GM18508 (cell line): ENCODE data around the gene SLC22A16.

Experiments used
- ATAC-seq: cut with Tn5 transposase; IDR thresholded peaks from one replicate; pipeline ENCODE4 v1.9.1; 2021; ENCODE audit warnings: moderate number of reproducible peaks; ENCODE audit not compliant: insufficient read depth, unreplicated experiment

Gene SLC22A16

DNA sequence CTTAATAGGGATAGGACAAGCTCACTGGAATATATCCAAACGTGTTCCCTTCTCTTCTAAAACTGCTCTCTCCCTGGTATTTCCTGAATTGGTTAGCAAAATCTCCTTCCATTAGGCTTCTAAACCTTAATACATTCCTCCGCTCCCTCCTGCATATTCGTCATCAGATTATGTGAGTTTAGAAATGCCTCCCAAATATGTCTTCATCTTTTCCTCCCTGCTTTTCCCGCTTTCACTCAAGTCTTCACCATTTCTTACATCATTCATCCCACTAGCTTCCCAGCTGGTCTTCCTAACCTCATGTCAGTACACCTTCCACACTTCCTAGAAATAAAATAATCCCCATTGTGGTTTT, 26.9 kb downstream of the SLC22A16 start:
- ATAC-seq, result no peak

DNA sequence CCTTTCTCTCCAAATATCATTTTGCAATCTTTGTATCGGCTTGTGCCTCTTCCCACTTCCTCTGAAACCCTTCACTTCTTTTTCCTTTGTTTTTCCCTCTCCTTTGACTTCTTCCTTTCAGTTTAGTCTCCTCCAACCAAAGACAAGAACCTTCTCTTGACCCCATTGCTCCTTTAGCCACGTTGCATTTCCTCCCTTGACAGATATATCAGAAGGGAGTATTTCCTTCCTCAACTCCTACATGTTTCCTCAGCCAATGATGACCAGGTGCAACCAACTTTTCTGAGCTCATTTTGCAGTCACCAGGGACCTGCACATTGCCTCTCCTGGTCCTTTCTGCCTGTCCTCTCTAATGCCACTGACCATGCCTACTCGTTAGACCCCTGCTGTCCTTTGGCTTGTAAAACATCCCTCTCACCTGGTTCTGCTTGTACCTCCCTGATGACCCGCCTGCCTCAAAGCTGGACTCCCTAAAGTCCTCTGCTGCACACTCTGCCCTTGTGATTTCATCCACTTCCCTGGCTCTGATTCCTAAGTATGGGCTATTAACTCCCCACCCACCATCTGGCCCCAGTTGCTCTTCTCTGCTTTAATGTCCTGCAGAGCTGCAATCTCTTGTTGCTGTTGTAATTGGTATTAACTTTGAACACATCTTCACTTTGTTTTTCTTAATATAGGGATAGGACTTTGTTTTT, 27.4 kb downstream of the SLC22A16 start:
- ATAC-seq, result no peak

DNA sequence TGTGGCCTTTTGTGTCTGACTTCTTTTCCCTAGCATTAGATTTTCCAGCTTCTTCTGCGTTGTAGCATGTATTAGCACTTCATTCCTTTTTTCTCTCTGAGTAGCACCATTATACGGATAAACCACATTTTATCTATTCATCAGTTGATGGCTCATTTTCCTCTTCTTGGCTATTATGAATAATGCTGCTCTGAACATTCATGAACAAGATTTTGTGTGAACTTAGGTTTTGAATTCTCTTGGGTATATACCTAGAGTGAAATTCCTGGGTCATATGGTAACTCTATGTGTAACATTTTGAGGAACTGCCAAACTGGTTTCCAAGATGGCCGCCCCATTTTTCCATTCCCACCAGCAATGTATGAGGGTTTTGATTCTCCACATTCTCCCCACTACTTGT, 28.7 kb downstream of the SLC22A16 start:
- ATAC-seq, result no peak

DNA sequence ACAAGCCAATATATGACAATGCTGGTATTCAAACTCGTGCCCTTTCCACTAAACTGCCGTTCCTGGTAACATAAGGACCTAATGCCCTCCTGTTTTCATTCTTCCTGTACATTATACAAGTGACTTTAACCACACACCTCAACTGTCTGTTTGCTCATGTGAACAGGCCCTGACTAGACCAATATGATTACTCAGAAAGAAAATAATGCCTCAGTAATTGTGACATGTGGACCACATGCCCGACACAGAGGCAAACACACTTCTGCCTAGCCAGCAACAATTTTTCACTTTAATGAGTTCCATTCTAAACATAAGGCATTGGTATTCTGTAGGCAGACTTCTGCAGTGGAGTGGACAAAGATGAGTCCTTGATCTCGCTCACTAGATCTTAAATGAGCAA, 30.0 kb downstream of the SLC22A16 start:
- ATAC-seq, result no peak

DNA sequence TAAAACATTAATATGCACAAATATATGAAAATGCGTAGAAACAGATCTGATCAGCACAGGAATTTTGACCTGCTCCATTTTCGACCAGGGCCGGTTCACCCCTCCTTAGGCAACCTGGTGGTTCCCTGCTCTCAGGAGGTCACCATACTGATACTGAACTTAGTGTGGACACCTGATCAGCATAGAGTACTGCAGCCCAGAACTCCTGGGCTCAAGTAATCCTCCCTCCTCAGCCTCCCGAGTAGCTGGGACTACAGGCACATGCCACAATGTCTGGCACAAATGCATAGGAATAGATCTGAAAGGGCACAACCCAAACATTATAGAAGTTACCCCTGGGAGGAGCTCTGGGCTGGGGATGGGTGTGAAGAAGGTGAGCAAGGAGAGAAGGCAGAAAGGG, 36.4 kb downstream of the SLC22A16 start:
- no peak for ATAC-seq

DNA sequence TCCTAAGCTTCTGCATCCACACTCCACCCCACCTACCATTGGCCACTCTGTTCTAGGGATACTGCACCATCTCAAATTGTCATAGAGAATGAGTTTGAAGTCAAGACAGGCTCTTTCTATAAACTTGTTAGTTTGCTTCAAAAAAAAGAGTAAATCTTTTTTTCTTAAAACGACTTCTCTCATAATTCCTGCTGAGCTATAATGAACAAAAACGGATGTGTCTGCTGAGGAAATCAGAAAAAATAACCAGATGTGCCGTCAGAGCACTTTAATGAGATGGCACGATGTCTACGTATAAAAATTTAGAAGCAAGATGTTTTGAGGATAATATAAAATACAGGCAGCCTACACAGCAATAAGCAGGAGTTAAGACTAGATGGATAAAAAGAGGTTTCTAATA, 37.1 kb downstream of the SLC22A16 start:
- ATAC-seq, result no peak

DNA sequence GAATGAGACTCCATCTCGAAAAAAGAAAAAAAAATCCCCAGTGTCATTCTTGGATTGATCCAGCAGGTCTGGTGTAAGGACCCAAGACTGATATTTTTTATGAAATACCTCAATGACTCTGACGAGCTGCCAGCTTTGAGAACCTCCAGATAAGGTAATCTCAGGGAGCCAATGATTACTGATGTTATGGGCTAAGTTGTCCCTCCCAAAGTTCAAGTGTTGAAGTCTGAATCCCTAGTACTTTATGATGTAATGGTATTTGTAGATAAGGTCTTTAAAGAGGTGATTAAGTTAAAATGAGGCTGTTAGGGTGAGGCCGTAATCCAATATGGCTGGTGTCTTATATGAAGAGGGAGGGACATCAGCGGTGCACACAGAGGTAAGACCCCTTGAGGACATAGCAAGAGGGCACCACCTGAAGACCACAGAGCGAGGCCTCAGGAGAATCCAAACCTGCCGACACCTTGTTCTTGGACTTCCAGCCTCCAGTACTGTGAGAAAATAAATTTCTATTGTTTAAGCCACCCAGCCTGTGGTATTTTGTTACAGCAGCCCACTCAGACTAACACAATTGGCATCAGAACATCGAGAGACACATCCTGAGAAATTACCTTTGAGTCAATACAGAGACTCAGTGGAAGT, 41.3 kb downstream of the SLC22A16 start:
- no peak for ATAC-seq

DNA sequence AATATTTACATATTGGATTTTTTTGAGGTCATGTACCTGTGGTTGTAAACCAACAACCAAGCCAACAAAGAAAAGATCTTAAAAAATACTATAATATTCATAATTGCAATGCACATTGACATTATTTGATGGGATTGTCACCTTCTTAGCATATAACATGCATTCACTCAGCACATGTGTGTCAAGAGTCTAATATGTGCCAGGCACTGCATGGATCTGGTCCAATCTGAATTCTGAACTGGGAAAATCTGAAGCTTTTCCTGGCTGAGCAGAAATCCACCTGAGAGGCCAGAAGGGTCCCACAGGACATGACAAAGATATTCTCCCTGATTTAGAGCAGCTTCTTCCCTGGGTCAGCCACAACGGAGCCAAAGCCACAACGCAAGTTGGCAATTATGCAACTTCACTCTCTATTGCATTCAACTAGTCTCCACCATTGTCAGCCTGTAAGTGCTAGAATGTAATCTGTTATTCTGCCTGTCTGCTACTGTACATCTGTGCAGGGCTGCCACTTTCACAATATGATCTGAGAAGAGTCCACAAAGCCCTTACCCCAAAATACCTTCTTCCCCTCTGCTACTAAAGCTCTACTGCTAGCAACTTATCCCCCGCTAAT, 44.0 kb downstream of the SLC22A16 start:
- ATAC-seq, result no peak

DNA sequence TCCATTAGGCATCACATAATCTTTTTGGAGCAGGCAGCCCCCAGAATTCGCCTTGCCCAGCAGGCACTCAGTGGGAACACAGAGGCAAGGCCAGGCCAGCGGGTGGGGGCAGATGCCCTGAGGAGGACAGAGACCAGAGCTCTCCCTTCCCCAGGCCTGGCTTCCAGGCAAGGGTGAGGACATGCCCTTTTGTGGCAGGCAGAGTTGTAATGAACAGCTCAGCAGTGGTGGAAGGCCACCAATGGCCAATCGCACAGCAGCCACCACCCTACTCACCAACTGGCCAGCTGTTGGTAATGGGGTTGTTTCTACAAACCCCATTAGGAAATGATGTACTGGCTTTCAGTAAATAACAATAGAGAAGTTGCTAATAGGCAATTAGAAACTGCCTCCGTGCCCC, 45.7 kb downstream of the SLC22A16 start:
- ATAC-seq, result no peak

DNA sequence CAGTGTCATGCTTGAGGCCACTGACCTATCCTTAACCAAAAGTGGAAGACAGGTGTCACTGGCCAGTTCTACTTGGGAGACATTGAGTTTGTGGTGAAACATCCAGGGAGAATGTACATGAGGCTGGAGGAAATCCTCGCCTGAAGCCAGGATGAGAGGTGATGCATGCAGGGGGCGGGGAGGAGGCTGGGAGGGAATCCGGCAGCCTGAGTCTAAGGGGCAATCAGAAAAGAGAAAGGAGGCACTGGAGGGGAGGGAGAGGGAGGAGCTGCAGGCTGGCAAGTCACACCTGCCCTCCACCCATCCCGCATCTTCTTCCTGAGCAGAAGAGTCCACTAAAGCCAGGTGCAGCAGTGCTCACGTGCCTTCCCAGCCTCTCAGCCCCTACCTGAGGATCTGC, 46.2 kb downstream of the SLC22A16 start:
- ATAC-seq, result no peak

DNA sequence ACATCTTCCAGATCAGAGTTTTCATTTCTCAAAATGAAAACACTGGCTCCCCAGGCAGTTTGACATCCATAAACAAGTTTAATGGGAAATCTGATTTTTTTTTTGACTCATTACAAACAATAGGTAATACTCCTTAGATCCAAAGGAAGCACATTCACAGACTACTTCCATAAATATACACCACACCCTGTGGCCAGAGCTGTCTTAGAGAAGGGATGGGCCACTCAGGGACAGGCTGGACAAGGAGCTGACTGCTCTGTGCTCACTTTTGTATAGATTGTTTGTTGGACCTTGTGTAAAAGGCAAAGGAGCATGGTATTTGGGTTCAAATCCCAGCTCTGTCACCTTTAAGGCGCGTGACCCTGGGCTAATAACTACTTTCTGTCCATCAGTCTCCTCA, 48.3 kb downstream of the SLC22A16 start:
- ATAC-seq, result no peak

DNA sequence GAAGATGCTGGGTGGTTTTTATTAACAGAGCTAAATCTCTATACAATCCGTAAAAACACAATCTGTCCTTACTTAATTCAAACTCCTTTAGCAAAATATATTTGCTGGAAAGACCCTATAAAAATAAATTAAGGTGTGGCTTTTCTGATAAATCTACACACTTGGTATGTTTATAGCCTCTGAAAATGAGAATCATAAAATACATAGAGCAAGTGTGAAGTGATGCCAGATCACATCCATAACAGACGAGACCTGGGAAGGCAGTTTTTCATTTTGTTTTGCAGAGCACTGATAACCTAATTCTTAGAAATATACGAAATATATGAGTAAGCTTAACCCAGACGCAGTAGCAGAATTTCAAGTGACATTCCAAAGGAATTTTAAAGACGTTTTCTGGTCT, 50.6 kb downstream of the SLC22A16 start:
- no peak for ATAC-seq

DNA sequence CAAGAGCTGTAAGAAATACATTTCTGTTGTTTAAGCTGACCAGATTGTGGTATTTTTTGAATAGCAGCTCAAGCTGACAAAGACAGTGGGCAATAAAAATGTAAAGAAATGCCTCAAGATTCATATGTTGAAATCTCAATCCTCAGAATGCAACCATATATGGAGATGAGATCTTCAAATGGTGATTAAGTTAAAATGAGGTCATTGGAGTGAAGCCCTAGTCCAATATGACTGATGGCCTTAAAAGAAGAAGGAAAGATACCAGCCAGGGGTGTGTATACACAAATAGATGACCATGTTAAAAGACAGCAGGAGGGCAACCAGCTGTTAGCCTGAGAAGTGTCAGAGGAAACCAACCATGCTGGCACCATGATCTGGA, 54.0 kb downstream of the SLC22A16 start:
- ATAC-seq, result no peak

DNA sequence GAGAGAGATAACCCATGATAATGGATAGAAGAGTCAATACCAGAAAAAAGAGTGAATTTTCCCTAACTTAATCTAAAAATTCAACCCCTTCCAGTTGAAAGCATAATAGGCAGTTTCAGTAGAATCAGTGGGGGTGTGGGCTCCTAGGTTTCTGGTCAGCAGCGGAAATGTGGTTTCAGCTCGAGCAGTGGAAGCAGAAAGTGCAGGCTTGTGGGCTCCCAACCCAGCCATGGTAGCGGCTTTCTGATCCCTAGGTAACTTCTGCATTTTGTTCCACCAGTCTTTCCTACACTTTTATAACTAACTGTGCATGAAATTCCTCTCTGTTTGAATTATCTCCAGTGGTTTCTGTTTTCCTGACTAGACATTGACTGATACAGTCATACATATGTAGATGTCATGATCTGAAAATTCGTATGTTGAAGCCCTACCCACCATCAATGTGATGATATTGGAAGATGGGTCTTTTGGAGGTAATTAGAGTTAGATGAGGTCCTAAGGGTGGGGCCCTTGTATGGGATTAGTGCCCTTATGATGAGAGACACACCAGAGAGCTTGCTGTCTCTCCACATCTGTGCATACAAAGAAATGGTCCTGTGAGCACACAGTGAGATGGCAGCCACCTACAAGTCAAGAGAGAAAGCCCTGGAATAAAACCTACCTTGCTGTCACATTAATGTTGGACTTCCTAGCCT, 54.5 kb downstream of the SLC22A16 start:
- no peak for ATAC-seq

DNA sequence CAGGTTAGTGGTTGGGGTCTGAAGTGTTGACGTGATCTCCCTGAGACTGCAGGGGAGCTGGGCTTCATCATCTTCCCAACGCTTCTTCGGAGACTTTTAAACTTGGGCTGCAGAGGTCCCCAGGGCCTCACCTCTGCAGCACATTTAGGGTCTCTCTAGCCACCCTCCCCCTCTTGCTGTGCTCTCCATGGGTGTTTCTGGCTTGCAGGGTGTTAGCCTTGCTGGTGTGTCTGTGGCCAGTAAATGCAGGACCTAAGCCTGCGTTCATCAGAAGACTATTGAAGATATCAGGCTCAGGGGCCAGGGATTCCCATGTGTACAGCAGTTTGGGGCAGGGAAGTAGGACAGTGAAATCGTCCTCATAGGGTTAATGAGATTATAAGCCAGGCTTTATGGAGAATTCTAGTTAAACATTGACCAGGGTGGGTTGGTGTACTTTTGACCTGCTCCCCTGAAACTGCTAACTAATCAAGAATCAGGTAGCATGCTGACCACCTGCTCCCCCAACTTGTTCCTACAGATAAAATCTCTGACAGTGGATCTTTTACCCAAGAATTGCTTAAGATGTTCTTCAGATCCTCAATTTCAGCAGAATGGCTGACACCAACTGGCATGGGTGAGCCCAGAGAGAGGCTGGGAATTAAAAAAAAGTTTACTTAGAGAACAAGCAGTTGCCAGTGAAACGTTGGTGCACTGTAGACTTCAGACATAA, 57.2 kb downstream of the SLC22A16 start:
- ATAC-seq, result no peak

DNA sequence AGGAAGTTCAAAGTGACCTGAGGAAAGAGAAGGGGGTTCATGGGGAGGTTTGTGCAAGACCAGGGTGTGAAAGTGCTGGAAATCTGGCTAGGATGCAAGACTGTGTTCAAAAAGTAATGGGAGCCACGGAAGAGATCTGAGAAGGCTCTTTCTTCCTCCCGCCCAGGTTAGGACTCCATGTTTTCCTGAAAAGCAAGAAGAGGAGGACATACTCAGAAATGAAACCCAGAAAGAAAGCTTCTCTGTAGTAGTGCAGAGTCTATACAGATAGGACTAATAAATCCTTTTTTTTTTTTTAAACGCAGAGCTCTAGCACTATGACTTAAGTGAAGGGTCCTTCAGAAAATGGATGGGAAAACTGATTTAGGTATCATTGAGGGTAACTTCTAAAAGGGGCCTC, 57.8 kb downstream of the SLC22A16 start:
- no peak for ATAC-seq

DNA sequence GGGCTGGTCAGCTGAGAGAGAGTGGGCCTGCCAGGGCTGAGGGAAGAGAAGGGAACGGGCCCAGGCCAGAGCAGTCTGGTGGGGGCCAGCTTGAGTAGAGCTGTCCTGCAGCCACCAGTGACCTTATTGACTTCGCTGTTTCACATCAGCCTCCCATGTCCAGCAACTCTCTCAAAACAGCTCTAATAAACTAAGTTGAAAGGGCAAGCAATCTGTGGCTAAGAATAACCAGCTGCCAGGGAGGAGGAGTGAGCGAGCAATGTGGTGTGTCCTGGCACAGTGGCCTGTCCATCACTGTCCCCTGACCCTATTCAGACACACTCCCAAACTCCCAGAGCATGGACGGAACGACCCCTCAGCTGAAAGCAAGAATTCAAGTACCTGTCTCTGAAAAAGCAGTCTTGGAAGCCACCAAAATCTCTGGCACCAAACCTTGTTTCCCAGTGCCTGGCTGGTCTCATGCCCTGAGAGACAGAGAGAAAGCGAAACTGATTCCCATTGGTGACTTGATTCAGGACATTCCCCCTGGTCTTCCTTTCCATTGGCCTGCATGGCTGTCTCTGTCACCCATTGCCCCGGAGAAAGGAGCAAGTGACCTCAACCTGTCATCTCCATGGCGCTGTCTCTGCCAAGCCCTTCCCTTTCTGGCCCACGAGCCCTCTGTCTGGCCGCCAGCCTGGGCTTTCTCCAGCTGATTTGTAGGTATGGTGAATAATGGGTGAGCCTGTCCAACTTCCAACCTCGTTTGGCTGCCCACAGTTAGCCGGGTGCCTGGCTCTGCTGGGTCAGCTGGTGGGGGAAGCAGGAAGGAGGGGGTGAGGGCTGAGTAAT, 61.1 kb downstream of the SLC22A16 start, which contains the start of gene DDO:
DDO (minus strand) TSS at position 490 of the 831 bp plus-strand sequence. CDS start 2,113 bp downstream, outside the sequence.
- no peak for ATAC-seq

DNA sequence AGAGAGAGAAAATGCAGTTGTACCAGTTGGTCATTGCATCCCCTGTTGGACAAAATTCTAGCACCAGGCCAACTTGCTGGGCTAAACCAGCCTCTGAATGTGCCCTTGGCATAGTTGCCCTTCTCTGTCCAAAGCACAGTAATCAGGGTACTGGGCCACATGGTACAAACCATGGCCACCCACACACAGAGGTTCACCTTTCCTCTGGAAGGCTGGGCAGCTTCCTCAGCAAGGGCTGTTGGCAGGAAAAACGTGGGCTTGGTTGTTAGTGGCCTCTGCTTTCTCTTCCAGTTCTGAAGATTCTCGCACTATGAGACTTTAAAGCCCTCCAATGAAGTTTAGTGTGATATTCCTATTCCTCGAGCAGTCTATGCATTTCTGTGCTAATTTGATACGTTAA, 61.7 kb downstream of the SLC22A16 start:
- ATAC-seq, result no peak

DNA sequence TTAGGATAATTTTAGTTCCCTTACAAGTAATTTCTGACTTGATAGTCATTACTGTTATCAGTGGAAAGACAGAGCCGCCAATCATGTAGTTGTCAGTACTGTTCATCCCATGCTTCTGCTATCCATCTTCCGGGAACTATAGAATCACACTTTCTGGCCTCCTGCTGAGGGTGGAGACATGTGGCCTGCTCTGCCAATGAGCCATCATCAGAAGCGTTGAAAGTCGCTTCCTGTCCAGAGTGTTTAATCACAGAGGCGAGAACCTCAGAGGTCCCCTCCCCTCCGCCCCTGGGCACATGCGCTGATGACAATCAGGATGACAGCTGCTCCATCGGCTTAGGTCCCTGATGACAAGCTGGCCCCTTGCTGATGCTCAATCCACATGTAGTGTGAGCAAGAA, 64.1 kb downstream of the SLC22A16 start:
- no peak for ATAC-seq

DNA sequence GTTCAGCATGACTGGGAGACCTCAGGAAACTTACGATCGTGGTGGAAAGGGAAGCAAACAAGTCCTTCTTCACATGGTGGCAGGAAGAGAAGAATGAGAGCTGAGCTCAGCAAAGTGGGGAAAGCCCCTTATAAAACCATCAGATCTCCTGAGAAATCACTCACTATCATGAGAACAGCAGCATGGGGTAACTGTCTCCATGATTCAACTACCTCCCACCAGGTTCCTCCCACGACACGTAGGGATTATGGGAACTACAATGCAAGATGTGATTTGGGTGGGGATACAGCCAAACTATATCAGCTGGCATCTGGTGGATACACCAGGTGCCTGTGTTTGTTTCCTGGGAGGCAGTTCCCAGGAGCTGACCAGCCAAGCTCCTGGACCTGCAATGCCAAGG, 65.9 kb downstream of the SLC22A16 start:
- no peak for ATAC-seq
